ENCODE measurements around the gene GNL3L.
"Not testable (repeated sequence)": the region's sequence is repeated elsewhere in the genome, so short reads cannot be mapped to it uniquely, and the experiment has no call there.

The GNL3L gene

GRCh38 chrX:54529552-54530356, at the start of gene GNL3L:
Gene GNL3L, plus strand, starts transcription at chrX:54530219. Its CDS starts 2,348 bp downstream, at chrX:54532567.
- DNase-seq (ENCODE audit: extremely low spot score, insufficient read length, low read depth) (peak; percentile 67), FAIRE-seq (peak; percentile 91)

GRCh38 chrX:54482839-54483593, 47.0 kb upstream of the GNL3L start:
- no peak for FAIRE-seq
- no peak for DNase-seq (ENCODE audit: extremely low spot score, insufficient read length, low read depth)

- FAIRE-seq (no peak), DNase-seq (ENCODE audit: extremely low spot score, insufficient read length, low read depth) (no peak)
These were observed 46.1 kb upstream of the GNL3L start for GRCh38 chrX:54483946-54484345.

- no peak for FAIRE-seq
- no peak for DNase-seq (ENCODE audit: extremely low spot score, insufficient read length, low read depth)
These were observed 45.4 kb upstream of the GNL3L start for GRCh38 chrX:54484666-54485065.

GRCh38 chrX:54489819-54490218, 40.2 kb upstream of the GNL3L start:
- FAIRE-seq; DNase-seq (ENCODE audit: extremely low spot score, insufficient read length, low read depth): not testable (repeated sequence)

- FAIRE-seq (no peak), DNase-seq (ENCODE audit: extremely low spot score, insufficient read length, low read depth) (no peak)
These were observed 37.7 kb upstream of the GNL3L start for GRCh38 chrX:54492340-54492739.

- FAIRE-seq = no peak
- no peak for DNase-seq (ENCODE audit: extremely low spot score, insufficient read length, low read depth)
These were observed 35.6 kb upstream of the GNL3L start for GRCh38 chrX:54494166-54494988.

GRCh38 chrX:54494989-54495813, 34.8 kb upstream of the GNL3L start:
- FAIRE-seq = no peak

GRCh38 chrX:54495814-54496516, 34.1 kb upstream of the GNL3L start, which contains the start of gene FGD1:
Gene FGD1, minus strand, starts transcription at chrX:54496234. Its CDS starts 802 bp downstream, at chrX:54495432.
- DNase-seq (ENCODE audit: extremely low spot score, insufficient read length, low read depth) (peak; percentile 11), FAIRE-seq (no peak)

More at GRCh38 chrX:54494989-54495813, 34.8 kb upstream of the GNL3L start:
- no peak for DNase-seq (ENCODE audit: extremely low spot score, insufficient read length, low read depth)

- no peak for FAIRE-seq
- no peak for DNase-seq (ENCODE audit: extremely low spot score, insufficient read length, low read depth)
These were observed 33.5 kb upstream of the GNL3L start for GRCh38 chrX:54496517-54496852.

- DNase-seq (ENCODE audit: extremely low spot score, insufficient read length, low read depth) (no peak), FAIRE-seq (no peak)
These were observed 33.1 kb upstream of the GNL3L start for GRCh38 chrX:54496936-54497335.

- DNase-seq (ENCODE audit: extremely low spot score, insufficient read length, low read depth) = no peak
- no peak for FAIRE-seq
These were observed 20.6 kb upstream of the GNL3L start for GRCh38 chrX:54509400-54509799.

GRCh38 chrX:54529151-54529550, 868 bp upstream of the GNL3L start:
- DNase-seq (ENCODE audit: extremely low spot score, insufficient read length, low read depth) = no peak
- no peak for FAIRE-seq

GRCh38 chrX:54530357-54530900, 410 bp downstream of the GNL3L start:
- FAIRE-seq (no peak), DNase-seq (ENCODE audit: extremely low spot score, insufficient read length, low read depth) (no peak)

- FAIRE-seq (no peak), DNase-seq (ENCODE audit: extremely low spot score, insufficient read length, low read depth) (no peak)
These were observed 4.3 kb downstream of the GNL3L start for GRCh38 chrX:54534271-54534670.

- FAIRE-seq = no peak
- DNase-seq (ENCODE audit: extremely low spot score, insufficient read length, low read depth) = no peak
These were observed 10.3 kb downstream of the GNL3L start for GRCh38 chrX:54540289-54540688.

GRCh38 chrX:54542239-54542638, 12.2 kb downstream of the GNL3L start:
- FAIRE-seq; DNase-seq (ENCODE audit: extremely low spot score, insufficient read length, low read depth): not testable (repeated sequence)

GRCh38 chrX:54550821-54551220, 20.8 kb downstream of the GNL3L start:
- no peak for FAIRE-seq
- no peak for DNase-seq (ENCODE audit: extremely low spot score, insufficient read length, low read depth)

GRCh38 chrX:54551801-54552200, 21.8 kb downstream of the GNL3L start:
- DNase-seq (ENCODE audit: extremely low spot score, insufficient read length, low read depth) (no peak), FAIRE-seq (no peak)

Measured in GM18507 (cell line).